ENCODE measurements around the gene RPL22.

GRCh38 chr1:6165027-6165426, 34.4 kb downstream of the RPL22 start:
- TF ChIP-seq YY1 (IDR thresholded peaks at IDR 0.05; ENCODE audit: insufficient read depth, insufficient read length) (no peak), ZNF274 (IDR thresholded peaks at IDR 0.05; ENCODE audit: low read depth, low read length) (no peak), SUZ12 (IDR thresholded peaks at IDR 0.05; ENCODE audit: extremely low read depth, insufficient read depth, insufficient read length) (no peak)
